ENCODE measurements around the gene SCN3B. TPM values are rescaled to one million over a fixed set of nuclear protein-coding genes. Genes with fewer than 3 reads are reported as not detected.

The SCN3B gene
- total and polyA plus RNA-seq, 9 of the 15 experiments (the other 6 are each of a cell fraction or from before 2014, with no cell fraction given), result 0.01 to 0.15 (median 0.04) TPM; not detected in 6

GRCh38 chr11:123588117-123588863 is 66.1 kb downstream of the SCN3B start:
- no peak overlapping the region for H2AFZ ChIP-seq (ENCODE audit: low read depth, low read length)
- DNase-seq (ENCODE audit: extremely low read depth in 1 of 4, low spot score in 3 of 4), result no peak
- no peaks in the 10 kb centered on the region for H3K4me1 ChIP-seq (replicated peaks in 1 of 2; ENCODE audit: control insufficient read depth in 2 of 2, insufficient read depth in 2 of 2, low read length in 2 of 2)
- no peak overlapping the region for H3K9ac ChIP-seq (ENCODE audit: insufficient read depth in 1 of 2, low read depth in 2 of 2, low read length in 2 of 2)
- FAIRE-seq, result no peak
- 0 out of 2 replicates have a peak, but pooled peaks cover 5% of the 10 kb centered on the region for H4K20me1 ChIP-seq (replicated peaks; ENCODE audit: control insufficient read depth, insufficient read depth, low read length)
- ChIA-PET POLR2A (no interaction called here), CTCF (ENCODE audit: low intra/inter-chr PET ratio) (no interaction called here)
- no peaks in the 10 kb centered on the region for H3K9me1 ChIP-seq (ENCODE audit: control insufficient read depth, insufficient read depth, low read length)
- no peak for ATAC-seq
- no peak overlapping the region for H3K4me2 ChIP-seq (ENCODE audit: insufficient read depth, low read length)
- intact Hi-C loops (cut with micrococcal nuclease) (no loop called here), in situ Hi-C loops (cut with MboI) (no loop called here)
- under 1% methylated on average over 14 of the region's 14 CpGs for WGBS (ENCODE audit: insufficient coverage, low coverage, missing lambda C conversion rate)
- no peak overlapping the region for H3K4me3 ChIP-seq
- no peaks in the 10 kb centered on the region for H3K9me3 ChIP-seq (replicated peaks; ENCODE audit: control insufficient read depth, insufficient read depth, low read depth, low read length)
- H3K27me3 ChIP-seq (ENCODE audit: control insufficient read depth in 2 of 2, insufficient read depth in 2 of 2, low read length in 2 of 2), result peaks cover 2 to 55% of the 10 kb centered on the region in 2 experiments; a peak in 4 of 5 replicates
- TF ChIP-seq VEZF1 (CRISPR knock-in tag; IDR thresholded peaks at IDR 0.05) (no peak), FOXJ2 (tag; IDR thresholded peaks at IDR 0.05) (no peak), ZFPM2 (CRISPR knock-in tag; IDR thresholded peaks at IDR 0.05) (no peak), ZNF282 (CRISPR knock-in tag; IDR thresholded peaks at IDR 0.05) (no peak), RBFOX2 (IDR thresholded peaks at IDR 0.05; ENCODE audit: low read depth, low read length) (no peak), ZNF551 (CRISPR knock-in tag; IDR thresholded peaks at IDR 0.05) (no peak), PHF21A (IDR thresholded peaks at IDR 0.05; ENCODE audit: borderline replicate concordance, low read depth) (no peak), TEAD4 (IDR thresholded peaks at IDR 0.05; ENCODE audit: low read length) (no peak), TEAD4 (CRISPR knock-in tag; IDR thresholded peaks at IDR 0.05; ENCODE audit: borderline replicate concordance) (no peak), ADNP (tag; IDR thresholded peaks at IDR 0.05) (no peak), USF1 (CRISPR knock-in tag; IDR thresholded peaks at IDR 0.05) (no peak), BCL6 (CRISPR knock-in tag; IDR thresholded peaks at IDR 0.05) (no peak)
- H3K27ac ChIP-seq (ENCODE audit: extremely low read depth, low read depth, low read length), result no peak overlapping the region
- no peaks in the 10 kb centered on the region for H3K79me2 ChIP-seq (ENCODE audit: control insufficient read depth, insufficient read depth, low read length)
- no peaks in the 10 kb centered on the region for H3K36me3 ChIP-seq (ENCODE audit: control insufficient read depth, insufficient read depth, low read length)
- BruUV-seq (replicated peaks), result no TSS peak
